Hepatocyte (in vitro differentiated cells): Measurements from ENCODE around the gene LPP. TPM values are rescaled to one million over a fixed set of nuclear protein-coding genes. Genes with fewer than 3 reads are reported as not detected.

Experiments
- DNase-seq: peaks from one replicate; pipeline ENCODE4 v3.0.0-alpha.2; 2016; ENCODE audit warnings: low spot score
- H2AFZ ChIP-seq: fragments of 200-600 bp; sonication (generic); 2 replicates; pipeline ENCODE4 v1.6.0; 2016; ENCODE audit warnings: antibody characterized with exemption, mild to moderate bottlenecking
- H3K27ac ChIP-seq: fragments of 200-600 bp; sonication (generic); 2 replicates; pipeline ENCODE4 v1.5.1; 2016; ENCODE audit warnings: mild to moderate bottlenecking
- H3K27me3 ChIP-seq: fragments of 200-600 bp; sonication (generic); 2 replicates; pipeline ENCODE4 v1.6.1; 2016
- H3K36me3 ChIP-seq: fragments of 200-600 bp; sonication (generic); replicated peaks from 2 replicates; pipeline ENCODE4 v1.5.1; 2016; ENCODE audit warnings: low read depth; ENCODE audit not compliant: insufficient read depth
- H3K4me1 ChIP-seq: fragments of 200-600 bp; sonication (generic); 2 replicates; pipeline ENCODE4 v1.5.1; 2016; ENCODE audit warnings: mild to moderate bottlenecking, moderate library complexity; ENCODE audit not compliant: insufficient read depth
- H3K4me2 ChIP-seq: fragments of 200-600 bp; sonication (generic); 2 replicates; pipeline ENCODE4 v1.6.0; 2016
- H3K4me3 ChIP-seq: fragments of 200-600 bp; sonication (generic); 2 replicates; pipeline ENCODE4 v1.5.1; 2016; ENCODE audit warnings: mild to moderate bottlenecking
- H3K79me2 ChIP-seq: fragments of 200-600 bp; sonication (generic); 2 replicates; pipeline ENCODE4 v1.6.0; 2017; ENCODE audit warnings: mild to moderate bottlenecking
- H3K9me2 ChIP-seq: fragments of 200-600 bp; sonication (generic); replicated peaks from 2 replicates; pipeline ENCODE4 v1.6.0; 2017; ENCODE audit warnings: mild to moderate bottlenecking; ENCODE audit not compliant: insufficient read depth
- H3K9me3 ChIP-seq: fragments of 200-600 bp; sonication (generic); 2 replicates; pipeline ENCODE4 v1.5.1; 2016; ENCODE audit warnings: low read depth, mild to moderate bottlenecking
- H4K20me1 ChIP-seq: fragments of 200-600 bp; sonication (generic); 2 replicates; pipeline ENCODE4 v1.6.0; 2016; ENCODE audit warnings: mild to moderate bottlenecking; ENCODE audit not compliant: insufficient read depth, poor library complexity, severe bottlenecking
- EZH2 ChIP-seq: fragments of 200-600 bp; sonication (generic); IDR thresholded peaks from 2 replicates; pipeline ENCODE4 v1.6.1; 2016; ENCODE audit warnings: antibody characterized with exemption, mild to moderate bottlenecking, borderline replicate concordance
- EZH2phosphoT487 ChIP-seq: fragments of 200-600 bp; sonication (generic); IDR thresholded peaks from one replicate; pipeline ENCODE4 v1.6.1; 2018; ENCODE audit warnings: antibody characterized with exemption, mild to moderate bottlenecking, low read depth, moderate library complexity; ENCODE audit not compliant: unreplicated experiment, severe bottlenecking
- WGBS: methylation state at CpG from one replicate; pipeline ENCODE4 v1.1.6; 2016; ENCODE audit warnings: low lambda C conversion rate; ENCODE audit errors: missing lambda C conversion rate; 5-methylcytosine and 5-hydroxymethylcytosine counted together
- polyA plus RNA-seq: library from polyadenylated mRNA; unstranded; fragments of >200 nt; fragmentation: Nextera tagmentation; extraction: Ambion mirVana; gene quantifications from 2 replicates; pipeline ENCODE4 v1.2.1, GENCODE V29; 2016
- total RNA-seq: library from RNA; depleted of rRNA; stranded (reverse); fragments of >200 nt; gene quantifications from 2 replicates; pipeline ENCODE4 v1.2.3, GENCODE V29; 2014
- TF ChIP-seq, protein P1 (sequence below): fragments of 200-600 bp; sonication (generic); IDR thresholded peaks from 2 replicates; pipeline ENCODE4 v1.5.1; 2016; ENCODE audit warnings: antibody characterized with exemption, mild to moderate bottlenecking; ENCODE audit not compliant: poor library complexity

Gene LPP
- total and polyA plus RNA-seq, 2 experiments from 2014 or later = 53.2 to 73.8 TPM

DNA sequence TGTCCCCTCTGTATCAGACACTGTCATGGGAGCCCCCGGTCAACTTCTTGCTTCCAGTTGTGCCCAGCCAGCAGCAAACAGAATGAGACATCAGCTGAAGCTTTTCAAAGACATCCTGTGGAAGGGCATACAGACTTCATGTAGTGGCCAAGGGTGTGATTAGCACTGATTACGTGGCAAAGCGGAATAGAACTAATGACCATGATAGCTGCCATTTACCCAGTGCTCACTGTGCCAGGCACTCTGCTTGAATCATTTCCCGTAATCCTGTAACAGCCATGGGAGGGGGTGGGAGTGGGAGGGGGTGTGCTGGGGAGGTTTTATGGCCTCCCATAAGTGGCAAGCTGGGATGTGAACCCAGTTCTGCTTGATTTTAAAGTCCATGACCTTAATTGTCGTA lies 29.5 kb downstream of the LPP start:
- Histone ChIP-seq H3K4me1 (peaks cover 32% of the 10 kb centered on the region), H3K4me3 (no peak overlapping the region), H3K9me3 (no peaks in the 10 kb centered on the region), H2AFZ (no peak overlapping the region), H4K20me1 (peaks cover 31% of the 10 kb centered on the region), H3K79me2 (peaks cover 95% of the 10 kb centered on the region), H3K27ac (no peak overlapping the region), H3K4me2 (no peak overlapping the region), H3K27me3 (no peaks in the 10 kb centered on the region), H3K9me2 (no peaks in the 10 kb centered on the region), H3K36me3 (no peaks in the 10 kb centered on the region)
- TF ChIP-seq, protein P1, sequence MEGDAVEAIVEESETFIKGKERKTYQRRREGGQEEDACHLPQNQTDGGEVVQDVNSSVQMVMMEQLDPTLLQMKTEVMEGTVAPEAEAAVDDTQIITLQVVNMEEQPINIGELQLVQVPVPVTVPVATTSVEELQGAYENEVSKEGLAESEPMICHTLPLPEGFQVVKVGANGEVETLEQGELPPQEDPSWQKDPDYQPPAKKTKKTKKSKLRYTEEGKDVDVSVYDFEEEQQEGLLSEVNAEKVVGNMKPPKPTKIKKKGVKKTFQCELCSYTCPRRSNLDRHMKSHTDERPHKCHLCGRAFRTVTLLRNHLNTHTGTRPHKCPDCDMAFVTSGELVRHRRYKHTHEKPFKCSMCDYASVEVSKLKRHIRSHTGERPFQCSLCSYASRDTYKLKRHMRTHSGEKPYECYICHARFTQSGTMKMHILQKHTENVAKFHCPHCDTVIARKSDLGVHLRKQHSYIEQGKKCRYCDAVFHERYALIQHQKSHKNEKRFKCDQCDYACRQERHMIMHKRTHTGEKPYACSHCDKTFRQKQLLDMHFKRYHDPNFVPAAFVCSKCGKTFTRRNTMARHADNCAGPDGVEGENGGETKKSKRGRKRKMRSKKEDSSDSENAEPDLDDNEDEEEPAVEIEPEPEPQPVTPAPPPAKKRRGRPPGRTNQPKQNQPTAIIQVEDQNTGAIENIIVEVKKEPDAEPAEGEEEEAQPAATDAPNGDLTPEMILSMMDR = no peak
- TF ChIP-seq EZH2 (no peak), EZH2phosphoT487 (no peak)
- whole genome bisulfite sequencing = 96% methylated on average over 5 of the region's 5 CpGs
- no peak for DNase-seq

DNA sequence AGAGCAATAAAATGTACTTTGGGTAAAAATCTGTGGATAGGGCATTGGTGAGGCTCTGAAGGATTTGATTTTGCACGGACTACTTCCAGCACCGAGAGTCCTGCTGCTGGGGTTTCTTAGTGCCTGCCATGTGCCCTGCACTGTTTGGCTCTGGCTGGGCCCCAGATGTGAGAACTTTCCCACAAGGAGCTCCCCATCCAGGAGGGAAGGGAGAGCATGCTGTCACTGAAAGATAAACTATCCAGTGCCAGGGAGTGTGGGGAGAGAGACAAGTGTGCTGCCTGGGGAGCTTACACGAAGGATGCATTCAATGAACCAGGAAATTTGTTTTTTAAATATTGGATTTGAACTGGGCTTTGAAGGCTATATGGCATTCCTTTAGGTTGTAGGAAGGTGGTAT lies 30.2 kb downstream of the LPP start:
- H4K20me1 ChIP-seq = peaks cover 34% of the 10 kb centered on the region
- H3K4me3 ChIP-seq = no peak overlapping the region
- 89% methylated on average over 3 of the region's 3 CpGs for WGBS
- no peak overlapping the region for H3K4me2 ChIP-seq
- no peak for TF ChIP-seq EZH2phosphoT487
- TF ChIP-seq EZH2 = no peak
- TF ChIP-seq, protein P1 = no peak
- H3K79me2 ChIP-seq = peaks cover 99% of the 10 kb centered on the region
- H3K9me3 ChIP-seq = no peaks in the 10 kb centered on the region
- H2AFZ ChIP-seq = no peak overlapping the region
- peaks cover 27% of the 10 kb centered on the region for H3K4me1 ChIP-seq
- no peaks in the 10 kb centered on the region for H3K9me2 ChIP-seq
- H3K36me3 ChIP-seq = no peaks in the 10 kb centered on the region
- H3K27ac ChIP-seq = no peak overlapping the region
- DNase-seq = no peak
- no peaks in the 10 kb centered on the region for H3K27me3 ChIP-seq

DNA sequence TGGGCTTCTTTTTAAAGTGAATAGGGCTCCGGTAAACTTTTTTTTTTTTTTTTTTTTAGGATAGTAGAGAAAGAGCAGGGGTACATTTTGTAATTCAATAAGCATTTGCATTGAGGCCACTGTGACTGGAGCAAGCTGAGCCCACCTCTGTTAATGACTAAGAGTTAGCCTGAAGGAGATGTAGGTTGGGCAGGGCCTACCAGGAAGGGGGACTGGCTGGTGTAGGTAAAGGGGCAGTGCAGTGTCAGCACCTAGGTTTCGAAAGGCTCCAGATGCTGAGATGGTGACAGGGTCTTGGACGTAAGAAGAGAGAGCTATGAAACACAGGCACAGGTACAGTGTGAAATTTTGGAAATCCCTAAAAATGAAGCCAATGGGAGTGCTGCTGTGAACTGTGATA lies 30.7 kb downstream of the LPP start:
- H3K9me3 ChIP-seq = no peaks in the 10 kb centered on the region
- no peak overlapping the region for H3K4me3 ChIP-seq
- 86% methylated on average over 3 of the region's 3 CpGs for WGBS
- peaks cover 100% of the 10 kb centered on the region for H3K79me2 ChIP-seq
- no peaks in the 10 kb centered on the region for H3K27me3 ChIP-seq
- no peak overlapping the region for H3K4me2 ChIP-seq
- no peaks in the 10 kb centered on the region for H3K36me3 ChIP-seq
- DNase-seq = no peak
- peaks cover 25% of the 10 kb centered on the region for H3K4me1 ChIP-seq
- no peak for TF ChIP-seq EZH2phosphoT487
- TF ChIP-seq, protein P1 = no peak
- no peak for TF ChIP-seq EZH2
- peaks cover 37% of the 10 kb centered on the region for H4K20me1 ChIP-seq
- no peaks in the 10 kb centered on the region for H3K9me2 ChIP-seq
- no peak overlapping the region for H3K27ac ChIP-seq
- no peak overlapping the region for H2AFZ ChIP-seq

DNA sequence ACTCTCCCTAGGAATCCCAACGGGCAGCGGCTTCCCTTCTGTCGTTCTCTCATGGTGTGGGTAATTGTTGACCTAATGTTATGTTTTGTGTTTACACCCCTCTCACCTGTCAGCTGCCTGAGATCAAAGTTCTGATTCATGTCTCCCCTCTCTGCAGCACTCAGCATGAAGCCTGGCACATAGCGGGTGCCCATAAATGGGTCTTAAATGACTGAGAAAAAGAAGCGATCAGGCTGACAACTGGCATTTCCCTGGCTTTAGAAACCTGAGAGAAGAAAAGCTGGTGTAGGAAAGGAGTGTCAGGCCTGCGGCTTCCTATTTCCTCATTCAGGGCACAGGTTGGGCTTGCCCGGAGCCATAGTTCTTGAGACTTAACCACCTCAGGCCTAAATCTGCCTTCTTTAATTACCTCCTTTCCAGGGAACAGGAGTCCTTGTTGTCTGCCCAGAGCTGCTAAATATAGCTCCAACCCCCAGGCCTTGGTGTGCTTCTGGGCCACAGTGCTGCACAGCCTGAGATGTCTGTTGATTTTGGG lies 31.8 kb downstream of the LPP start:
- no peak for DNase-seq
- Histone ChIP-seq H3K4me2 (peak overlapping the region; percentile 27), H3K79me2 (peaks cover 100% of the 10 kb centered on the region), H3K4me1 (peaks cover 24% of the 10 kb centered on the region), H2AFZ (no peak overlapping the region), H3K9me2 (no peaks in the 10 kb centered on the region), H3K27me3 (no peaks in the 10 kb centered on the region), H3K4me3 (no peak overlapping the region), H3K9me3 (no peaks in the 10 kb centered on the region), H3K36me3 (no peaks in the 10 kb centered on the region), H4K20me1 (peaks cover 33% of the 10 kb centered on the region), H3K27ac (peak overlapping the region; percentile 77)
- WGBS = 53% methylated on average over 7 of the region's 7 CpGs
- no peak for TF ChIP-seq EZH2phosphoT487
- TF ChIP-seq, protein P1 = no peak
- TF ChIP-seq EZH2 = no peak
